GM18870 (cell line): ENCODE data around the gene CREG2.
"Not testable (repeated sequence)": the region's sequence is repeated elsewhere in the genome, so short reads cannot be mapped to it uniquely, and the experiment has no call there.

Experiments
- ATAC-seq: cut with Tn5 transposase; IDR thresholded peaks from one replicate; pipeline ENCODE4 v1.9.1; 2021; ENCODE audit warnings: moderate library complexity; ENCODE audit not compliant: unreplicated experiment

CREG2 gene

DNA sequence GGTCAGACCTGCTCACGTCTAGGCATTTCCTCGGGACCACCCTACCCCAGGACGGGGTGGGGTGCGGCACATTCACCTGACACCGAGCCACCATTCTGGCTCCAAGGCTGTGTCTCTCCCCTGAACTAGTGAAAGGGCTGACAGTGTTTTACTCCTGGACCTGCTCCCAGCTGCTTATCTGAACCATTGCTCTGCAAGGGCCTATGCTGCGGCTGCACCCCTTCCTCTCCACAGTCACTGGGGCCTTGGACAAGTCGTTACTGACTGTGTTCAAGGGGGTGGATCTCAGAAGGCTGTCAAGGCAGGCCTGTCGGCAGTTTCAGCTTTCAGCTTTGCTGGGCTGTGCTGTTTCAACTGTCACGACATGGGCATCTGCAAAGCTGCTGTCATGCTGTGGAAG lies 11.7 kb downstream of the CREG2 start:
- no peak for ATAC-seq

DNA sequence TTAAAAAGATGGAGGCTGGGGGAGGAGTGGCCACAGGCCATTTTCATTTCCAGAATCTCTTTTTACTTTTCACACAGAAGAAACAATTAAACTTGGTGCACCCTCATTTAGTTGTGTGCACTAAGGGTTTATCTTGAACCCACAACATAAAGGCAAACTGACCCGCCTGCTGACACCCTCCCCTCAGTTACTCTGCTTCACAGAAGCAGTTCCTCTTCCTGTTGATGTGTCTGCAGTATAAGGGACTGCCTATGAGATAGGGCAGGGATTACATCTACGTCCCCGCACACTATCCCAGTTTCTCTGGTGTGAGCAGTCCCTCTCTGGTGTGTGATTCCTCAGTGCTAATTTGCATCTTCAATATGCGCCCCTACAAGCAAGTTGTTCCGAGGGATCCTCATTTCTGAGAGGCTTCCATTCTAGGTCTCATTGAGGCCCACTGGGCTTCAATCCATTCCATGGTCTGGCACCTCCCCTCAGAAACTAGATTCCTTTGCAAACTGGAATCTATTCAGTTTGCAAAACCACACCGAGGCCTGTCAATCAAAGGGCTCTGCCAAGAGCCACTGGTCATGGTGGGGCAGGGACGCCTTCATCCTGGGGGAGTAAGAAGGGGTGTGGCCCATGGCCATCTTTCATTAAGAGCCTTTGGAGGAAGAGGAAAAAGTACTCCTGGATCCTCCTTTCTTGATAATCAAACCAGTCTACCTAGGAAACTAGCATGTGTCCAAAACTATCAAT lies 12.3 kb downstream of the CREG2 start:
- no peak for ATAC-seq

DNA sequence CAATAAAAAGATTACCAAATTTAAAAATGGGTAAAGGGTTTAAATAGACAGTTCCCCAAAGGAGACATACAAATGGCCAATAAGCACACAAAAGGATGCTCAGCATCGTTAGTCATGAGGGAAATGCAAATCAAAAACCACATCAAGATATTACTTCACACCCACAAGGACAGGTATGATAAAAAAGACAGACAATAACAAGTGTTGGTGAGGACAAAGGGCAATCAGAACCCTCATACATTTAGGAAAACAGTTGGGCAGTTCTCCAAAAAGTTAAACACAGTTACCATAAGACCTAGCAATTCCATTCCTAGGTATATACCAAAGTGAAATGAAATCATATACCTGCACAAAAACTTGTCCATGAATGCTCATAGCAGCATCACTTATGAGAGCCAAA lies 14.5 kb downstream of the CREG2 start:
- no peak for ATAC-seq

DNA sequence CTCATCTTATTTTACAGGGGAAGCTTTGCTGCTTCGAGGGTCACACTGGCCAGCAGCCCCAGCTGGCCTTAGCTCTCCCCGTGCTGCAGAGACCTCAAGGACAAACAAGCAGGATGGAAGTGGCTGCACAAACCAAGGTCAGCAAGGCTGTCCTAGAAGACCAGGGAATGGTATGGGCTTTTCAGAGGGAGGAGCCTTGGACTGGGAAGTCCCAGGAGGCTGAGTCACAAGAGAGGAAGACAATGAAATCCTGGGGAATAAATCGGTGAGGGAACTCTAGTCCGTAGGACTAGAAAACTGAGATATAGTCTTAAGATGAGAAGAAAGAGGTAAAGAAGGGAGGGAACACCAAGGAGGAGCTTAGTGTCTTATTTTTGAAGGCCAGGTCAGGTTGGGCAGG lies 15.7 kb downstream of the CREG2 start:
- no peak for ATAC-seq

- no peak for ATAC-seq
Observed at GRCh38 chr2:101369100-101369499, 18.2 kb downstream of the CREG2 start.

DNA sequence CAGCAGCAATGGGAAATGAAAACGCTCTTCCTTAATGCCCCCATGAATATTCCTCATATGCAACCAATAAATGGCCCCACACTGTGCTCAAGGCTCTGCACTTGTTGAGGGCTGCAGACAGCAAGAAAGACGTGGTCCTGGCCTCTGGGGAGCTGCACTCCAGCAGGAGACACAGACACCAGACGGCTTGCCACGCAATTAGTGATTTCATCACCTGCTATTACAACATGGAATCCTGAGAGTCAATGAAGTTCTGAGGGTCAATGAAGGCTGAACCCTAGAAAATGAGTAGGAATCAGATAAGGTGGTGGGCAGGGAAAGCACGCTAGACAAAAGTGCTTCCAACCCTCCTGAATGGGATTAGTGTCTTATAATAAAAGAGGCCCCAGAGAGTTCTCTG lies 18.9 kb downstream of the CREG2 start:
- no peak for ATAC-seq

DNA sequence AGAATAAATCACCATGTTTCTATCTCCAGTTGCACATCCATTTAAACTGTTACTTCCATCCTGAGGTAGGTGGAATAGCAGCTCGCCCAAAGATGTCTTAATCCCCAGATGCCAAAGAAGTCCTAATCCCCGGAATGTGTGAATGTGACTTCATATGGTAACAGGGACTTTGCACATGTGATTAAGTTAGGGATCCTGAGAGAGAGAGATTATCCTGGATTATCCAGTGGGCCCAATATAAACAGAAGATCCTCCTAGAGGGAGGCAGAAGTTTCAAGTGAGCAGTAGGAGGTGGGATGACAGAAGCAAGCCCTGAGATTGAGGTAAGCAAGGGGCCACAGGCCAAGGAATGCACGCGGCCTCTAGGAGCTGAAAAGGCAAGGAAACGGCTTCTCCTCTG lies 19.8 kb downstream of the CREG2 start:
- no peak for ATAC-seq

- ATAC-seq: no peak
Observed at GRCh38 chr2:101364878-101365277, 22.4 kb downstream of the CREG2 start.

- ATAC-seq: no peak
Observed at GRCh38 chr2:101362777-101363176, 24.5 kb downstream of the CREG2 start.

GRCh38 chr2:101362316-101362715 lies 25.0 kb downstream of the CREG2 start:
- no peak for ATAC-seq

DNA sequence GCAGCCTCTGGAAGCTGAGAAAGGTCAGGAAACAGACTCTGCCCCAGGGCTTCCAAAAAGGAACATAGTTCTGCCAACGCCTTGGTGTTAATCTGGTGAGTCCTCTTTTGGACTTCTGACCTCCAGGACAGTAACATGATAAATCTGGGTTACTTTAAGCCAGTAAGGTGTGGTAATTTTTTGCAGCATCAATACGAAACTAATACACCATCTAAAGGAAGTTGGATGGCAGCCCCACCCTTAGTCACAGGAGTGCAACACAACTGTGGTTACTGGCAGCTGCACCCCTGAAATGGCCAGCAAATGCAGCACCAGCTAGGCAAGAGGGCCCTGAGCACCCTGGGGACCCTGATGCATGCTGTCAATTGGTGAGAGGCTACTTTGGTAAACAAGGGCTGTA lies 25.8 kb downstream of the CREG2 start:
- peak; percentile 53 for ATAC-seq

DNA sequence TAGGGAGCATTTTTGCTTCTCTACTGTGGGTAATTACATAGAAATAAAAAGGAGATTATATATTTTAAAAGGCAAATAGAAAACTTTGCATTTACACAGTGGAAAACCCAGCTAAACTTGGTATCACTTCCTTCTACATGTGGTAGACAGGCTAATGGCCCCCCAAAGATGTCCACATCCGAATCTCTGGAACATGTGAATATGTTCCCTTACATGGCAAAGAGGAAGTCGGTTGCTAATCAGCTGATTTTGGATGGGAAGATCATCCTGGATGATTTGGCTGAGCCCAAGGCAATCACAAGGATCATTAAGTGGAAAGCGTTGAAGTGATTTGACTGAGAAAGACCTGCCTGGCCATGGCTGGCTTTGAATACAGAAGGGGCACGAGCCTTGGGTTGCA lies 26.2 kb downstream of the CREG2 start:
- ATAC-seq: no peak

- no peak for ATAC-seq
Observed at GRCh38 chr2:101360232-101360631, 27.1 kb downstream of the CREG2 start.

DNA sequence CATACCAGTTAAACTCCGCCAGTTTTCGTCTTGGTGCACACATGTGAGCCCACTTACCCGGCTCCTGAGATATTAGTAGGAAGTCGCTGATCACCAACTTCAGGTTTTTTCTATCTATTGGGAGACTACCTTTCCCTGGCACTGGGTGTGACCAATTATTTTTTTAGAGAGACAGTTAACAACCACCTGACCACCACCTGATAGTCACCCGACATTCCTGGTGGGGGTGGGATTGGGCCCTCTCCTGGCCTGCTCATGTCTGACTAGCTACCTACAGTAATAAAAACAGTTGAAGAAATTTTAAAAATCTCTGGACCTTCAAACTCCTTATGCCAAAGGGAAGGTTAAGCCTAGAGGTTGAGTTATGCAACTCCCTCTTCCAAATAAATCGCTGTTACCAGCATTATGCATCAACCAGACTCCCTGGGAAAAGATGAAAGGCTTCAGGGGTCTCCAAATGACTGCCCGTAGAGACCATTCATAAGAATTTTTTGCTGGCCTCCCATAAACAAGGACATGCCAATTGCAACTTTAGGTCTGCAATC lies 27.8 kb downstream of the CREG2 start:
- ATAC-seq: no peak

DNA sequence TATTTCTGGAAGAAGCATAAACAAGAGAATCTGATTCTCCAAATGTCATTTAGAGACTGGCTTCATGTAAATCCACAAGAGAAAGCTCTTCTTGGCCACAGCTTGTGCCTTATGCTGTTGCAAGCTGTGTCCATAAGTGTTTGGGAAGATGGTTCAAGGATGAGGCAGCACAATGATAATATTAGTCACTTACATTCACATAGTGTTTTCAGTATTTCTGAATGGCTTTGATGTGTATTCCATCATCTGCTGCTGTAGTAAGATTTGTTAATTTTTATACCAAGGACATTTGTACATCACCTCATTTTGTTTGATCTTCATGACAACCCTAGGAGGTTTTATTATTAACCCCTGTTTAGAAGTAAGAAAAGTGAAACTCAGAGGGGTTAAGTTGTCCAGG lies 29.9 kb downstream of the CREG2 start:
- no peak for ATAC-seq

- no peak for ATAC-seq
Observed at GRCh38 chr2:101356521-101356920, 30.8 kb downstream of the CREG2 start.

GRCh38 chr2:101356055-101356454 lies 31.2 kb downstream of the CREG2 start:
- no peak for ATAC-seq

DNA sequence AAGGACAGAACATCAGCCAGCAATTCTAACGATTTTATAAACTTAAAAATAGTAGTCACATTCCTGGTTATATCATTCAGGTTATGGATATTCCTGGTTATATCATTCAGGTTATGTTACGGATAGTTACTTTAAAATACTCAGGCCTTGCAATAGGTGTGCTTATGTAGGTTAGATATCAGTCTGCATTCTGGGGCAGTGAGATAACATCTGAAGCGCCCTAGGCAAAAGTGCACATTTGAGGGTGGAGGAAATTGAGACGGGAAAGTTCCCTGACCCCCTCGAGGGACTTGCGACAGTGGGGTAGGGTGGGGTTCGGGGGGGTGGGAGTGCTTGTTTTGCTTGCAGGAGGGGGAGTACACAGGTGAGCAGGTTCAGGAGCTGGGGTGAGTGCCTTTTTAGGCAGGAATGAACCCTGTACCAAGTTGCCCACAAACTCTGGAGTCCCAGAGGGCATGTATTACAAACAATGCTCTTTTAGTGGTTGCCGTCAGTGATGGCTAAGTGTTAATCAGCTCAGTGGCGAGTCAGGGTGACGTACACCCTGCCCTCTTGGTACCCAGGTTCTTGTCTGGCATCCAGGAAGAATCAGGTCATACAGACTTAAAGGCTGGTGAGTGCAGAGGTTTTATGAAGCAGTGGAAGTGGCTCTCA lies 31.8 kb downstream of the CREG2 start:
- no peak for ATAC-seq

DNA sequence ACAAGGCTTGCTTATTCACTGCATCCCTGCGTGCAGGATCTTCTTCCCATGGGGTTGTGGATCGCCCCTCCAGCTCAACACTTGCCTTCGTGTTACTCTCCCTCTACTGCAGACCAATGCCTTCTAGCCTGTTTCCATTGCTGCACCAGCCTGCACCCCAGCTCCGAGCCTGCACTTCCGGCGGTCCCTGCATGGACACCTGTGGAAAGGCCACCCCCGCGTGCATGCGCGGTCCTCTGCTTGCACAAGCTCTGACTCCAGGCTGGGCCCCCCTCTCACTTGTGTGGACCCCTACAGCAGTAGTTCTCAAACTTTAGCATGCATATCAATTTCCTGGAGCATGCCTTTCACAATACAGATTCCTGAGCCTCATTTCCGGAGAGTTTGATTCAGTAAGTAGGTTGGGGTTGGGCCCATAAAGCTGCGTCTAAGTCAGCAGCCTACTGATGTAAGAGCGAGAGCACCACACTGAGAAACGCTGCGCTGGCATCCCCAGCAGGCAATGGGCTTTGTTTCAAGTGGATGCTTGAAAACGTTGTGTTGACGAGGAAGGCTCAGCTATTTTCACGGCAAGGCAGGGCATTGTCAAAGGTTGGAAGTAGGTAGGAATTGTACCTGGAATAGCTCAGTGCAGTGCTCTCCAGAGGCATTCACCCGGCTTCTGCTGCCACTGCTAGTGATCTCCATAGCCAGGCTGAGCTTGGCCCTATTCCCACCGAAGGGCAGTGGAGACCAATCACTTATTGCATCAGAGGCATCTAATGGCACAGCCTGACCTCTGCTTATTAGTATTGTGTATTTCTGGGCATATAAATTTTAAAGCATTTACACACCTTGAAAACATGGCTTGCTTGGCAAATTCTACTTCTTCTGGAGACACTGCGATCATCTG lies 32.6 kb downstream of the CREG2 start:
- no peak for ATAC-seq

- not testable (repeated sequence) for ATAC-seq
Observed at GRCh38 chr2:101352631-101353030, 34.7 kb downstream of the CREG2 start.

DNA sequence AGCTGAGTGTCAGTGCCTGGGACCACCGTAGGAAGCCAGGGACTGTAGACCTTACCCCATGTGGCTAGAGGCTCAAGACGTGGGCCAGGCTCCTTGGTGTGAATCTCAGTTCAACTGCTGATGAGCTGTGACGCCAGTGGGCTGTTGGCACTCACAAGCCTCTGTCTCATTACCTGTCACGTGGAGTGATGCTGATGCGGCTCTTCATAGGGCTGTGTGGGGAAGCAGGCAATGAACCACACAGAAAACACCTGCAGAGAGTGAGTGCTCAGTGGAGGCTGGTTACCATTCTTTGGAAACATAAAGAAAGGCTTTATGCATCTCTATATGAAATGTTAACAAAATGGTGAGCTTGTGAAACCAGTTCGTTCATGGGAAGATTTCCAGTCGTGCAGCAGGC lies 36.1 kb downstream of the CREG2 start:
- ATAC-seq: no peak
